Muscle layer of colon (tissue), 2 donors: ENCODE measurements around the gene ZHX3.

Experiments used
- H3K27ac ChIP-seq: one replicate; pipeline ENCODE4 v1.7.0; 2013; ENCODE audit warnings: low read depth, mild to moderate bottlenecking, low read length, moderate library complexity
- H3K27me3 ChIP-seq, 2 donors: one replicate each; pipeline ENCODE4 v1.7.0; 2013; ENCODE audit warnings: low read length in 2 of 2, mild to moderate bottlenecking in 2 of 2; ENCODE audit not compliant: insufficient read depth in 2 of 2, control insufficient read depth in 1 of 2
- H3K36me3 ChIP-seq: one replicate; pipeline ENCODE4 v1.7.0; 2013; ENCODE audit warnings: mild to moderate bottlenecking, low read length; ENCODE audit not compliant: insufficient read depth
- H3K4me1 ChIP-seq: one replicate; pipeline ENCODE4 v1.7.0; 2013; ENCODE audit warnings: mild to moderate bottlenecking, low read length; ENCODE audit not compliant: insufficient read depth
- H3K4me3 ChIP-seq, 2 donors: one replicate each; pipeline ENCODE4 v1.7.0; 2013; ENCODE audit warnings: low read length in 2 of 2, low read depth in 1 of 2, mild to moderate bottlenecking in 1 of 2, moderate library complexity in 1 of 2
- H3K9ac ChIP-seq: one replicate; pipeline ENCODE4 v1.7.0; 2013; ENCODE audit warnings: low read length
- H3K9me3 ChIP-seq: one replicate; pipeline ENCODE4 v1.7.0; 2013; ENCODE audit warnings: mild to moderate bottlenecking, low read length
- donor health status: abdominal sarcoma.
- donor health status: Adenocarcinoma of cecum.

The ZHX3 gene, protein sequence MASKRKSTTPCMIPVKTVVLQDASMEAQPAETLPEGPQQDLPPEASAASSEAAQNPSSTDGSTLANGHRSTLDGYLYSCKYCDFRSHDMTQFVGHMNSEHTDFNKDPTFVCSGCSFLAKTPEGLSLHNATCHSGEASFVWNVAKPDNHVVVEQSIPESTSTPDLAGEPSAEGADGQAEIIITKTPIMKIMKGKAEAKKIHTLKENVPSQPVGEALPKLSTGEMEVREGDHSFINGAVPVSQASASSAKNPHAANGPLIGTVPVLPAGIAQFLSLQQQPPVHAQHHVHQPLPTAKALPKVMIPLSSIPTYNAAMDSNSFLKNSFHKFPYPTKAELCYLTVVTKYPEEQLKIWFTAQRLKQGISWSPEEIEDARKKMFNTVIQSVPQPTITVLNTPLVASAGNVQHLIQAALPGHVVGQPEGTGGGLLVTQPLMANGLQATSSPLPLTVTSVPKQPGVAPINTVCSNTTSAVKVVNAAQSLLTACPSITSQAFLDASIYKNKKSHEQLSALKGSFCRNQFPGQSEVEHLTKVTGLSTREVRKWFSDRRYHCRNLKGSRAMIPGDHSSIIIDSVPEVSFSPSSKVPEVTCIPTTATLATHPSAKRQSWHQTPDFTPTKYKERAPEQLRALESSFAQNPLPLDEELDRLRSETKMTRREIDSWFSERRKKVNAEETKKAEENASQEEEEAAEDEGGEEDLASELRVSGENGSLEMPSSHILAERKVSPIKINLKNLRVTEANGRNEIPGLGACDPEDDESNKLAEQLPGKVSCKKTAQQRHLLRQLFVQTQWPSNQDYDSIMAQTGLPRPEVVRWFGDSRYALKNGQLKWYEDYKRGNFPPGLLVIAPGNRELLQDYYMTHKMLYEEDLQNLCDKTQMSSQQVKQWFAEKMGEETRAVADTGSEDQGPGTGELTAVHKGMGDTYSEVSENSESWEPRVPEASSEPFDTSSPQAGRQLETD

DNA sequence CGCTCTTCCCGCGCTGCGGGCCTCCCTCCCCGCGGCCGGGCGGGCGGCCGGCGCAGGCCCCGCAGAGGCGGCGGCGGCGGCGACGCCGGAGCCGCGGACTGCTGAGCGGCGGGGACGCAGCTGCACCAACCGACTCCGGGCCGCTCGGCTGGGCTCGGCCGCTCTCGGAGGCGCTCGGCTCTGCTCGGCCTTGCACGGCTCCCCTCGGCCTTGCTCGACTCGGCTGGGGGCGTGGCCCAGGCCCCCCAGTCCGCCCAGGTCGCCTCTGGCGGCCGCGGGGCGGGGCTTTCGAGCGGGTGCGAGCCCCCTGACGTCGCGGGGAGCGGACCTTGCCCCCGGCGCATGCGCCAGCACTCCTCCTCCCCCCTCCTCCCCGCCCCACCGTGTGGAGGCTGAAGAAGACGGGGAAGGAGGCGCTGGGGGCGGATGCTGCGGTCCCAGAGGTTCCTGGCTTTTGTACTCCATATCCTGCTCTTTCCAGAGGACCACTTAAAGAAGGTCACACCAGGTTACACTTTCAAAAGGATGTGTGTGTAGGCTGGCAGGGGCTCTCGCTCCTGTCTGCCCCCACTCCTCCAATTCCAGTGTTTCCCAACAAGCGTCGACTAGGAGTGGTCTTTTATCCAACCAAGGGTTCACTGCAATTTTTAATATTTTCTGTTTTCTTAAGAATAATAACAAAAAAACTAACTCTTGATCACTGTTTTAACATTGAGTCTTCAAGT is at the start of gene ZHX3:
Gene ZHX3 (minus strand): TSS at position 186 of the 725 bp plus-strand sequence. CDS start 112,815 bp downstream, outside the sequence.
- H3K36me3 ChIP-seq = no peaks in the 10 kb centered on the region
- H3K4me1 ChIP-seq = peaks cover 21% of the 10 kb centered on the region
- peak within 1 kb of the TSS; percentile 85 for H3K27ac ChIP-seq
- no peaks in the 10 kb centered on the region for H3K27me3 ChIP-seq
- peak within 1 kb of the TSS; percentile 67 to 71 for H3K4me3 ChIP-seq
- peak within 1 kb of the TSS; percentile 30 for H3K9ac ChIP-seq
- no peaks in the 10 kb centered on the region for H3K9me3 ChIP-seq

DNA sequence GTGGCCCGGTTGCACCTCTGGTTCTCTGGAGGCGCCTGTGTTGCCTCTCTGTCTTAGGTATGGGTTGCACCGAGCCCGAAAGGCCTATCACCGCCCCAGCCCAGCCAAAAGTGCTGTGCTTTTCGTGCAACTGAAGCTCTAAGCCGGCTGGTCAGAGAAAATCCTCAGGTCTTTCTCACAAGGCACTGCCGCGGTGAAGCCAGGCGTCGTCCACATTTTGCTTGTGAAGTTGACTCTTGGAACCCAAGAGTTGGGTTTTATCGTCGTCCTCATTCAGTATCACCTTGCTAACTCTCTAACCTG is 49.8 kb upstream of the ZHX3 start:
- H3K9ac ChIP-seq = no peak overlapping the region
- H3K9me3 ChIP-seq = no peaks in the 10 kb centered on the region
- H3K4me3 ChIP-seq = no peak overlapping the region
- H3K4me1 ChIP-seq = peaks cover 8% of the 10 kb centered on the region
- peaks cover 7 to 40% of the 10 kb centered on the region in 2 donors for H3K27me3 ChIP-seq
- H3K36me3 ChIP-seq = no peaks in the 10 kb centered on the region
- H3K27ac ChIP-seq = no peak overlapping the region

DNA sequence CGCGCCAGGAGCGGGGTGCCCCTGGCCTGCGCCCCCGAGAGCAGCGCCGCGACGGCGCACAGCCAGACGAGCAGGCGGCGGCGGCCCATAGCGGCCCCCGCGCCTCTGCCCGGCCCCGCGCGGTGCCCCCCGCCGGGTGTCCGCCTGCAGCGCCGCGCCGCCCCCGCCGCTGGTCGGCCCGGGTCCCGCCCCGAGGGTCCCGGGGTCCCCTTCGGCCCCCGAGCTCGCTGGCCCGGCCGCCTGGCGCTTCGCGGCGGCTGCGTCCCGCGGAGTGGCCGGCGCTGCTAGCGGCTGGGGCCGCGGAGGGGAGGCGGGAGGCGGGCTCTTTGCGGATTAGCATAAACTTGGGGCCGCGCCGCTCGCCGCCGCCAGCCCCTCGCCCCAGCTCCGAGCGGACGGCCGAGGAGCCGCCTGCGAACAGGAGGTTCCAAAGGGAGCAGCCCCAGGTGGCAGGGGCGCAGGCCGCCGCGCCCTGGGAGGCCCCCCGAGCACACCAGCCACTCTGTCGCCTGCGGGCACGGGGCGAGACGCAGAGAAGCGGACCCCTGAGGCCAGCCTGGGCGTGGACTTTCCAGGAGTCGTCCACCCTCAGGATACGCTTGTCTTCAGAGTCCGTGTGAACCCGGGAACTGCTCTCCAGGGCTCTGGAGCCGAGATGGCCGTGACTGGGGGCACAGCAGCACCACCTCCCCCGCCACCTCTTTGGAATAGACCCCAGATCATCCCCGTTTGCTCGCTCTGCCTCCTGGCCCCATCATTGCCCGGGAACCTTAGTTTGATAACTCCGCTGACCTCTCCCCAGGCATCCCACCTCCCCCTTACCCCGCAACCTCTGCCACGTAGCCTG is 49.2 kb upstream of the ZHX3 start, which contains the start of gene EMILIN3:
Gene EMILIN3 (minus strand): TSS at position 273 of the 847 bp plus-strand sequence. CDS start 184 bp downstream, at position 89.
- Histone ChIP-seq H3K36me3 (no peaks in the 10 kb centered on the region), H3K27me3 (peaks cover 7 to 40% of the 10 kb centered on the region in 2 donors), H3K4me1 (peaks cover 8% of the 10 kb centered on the region), H3K4me3 (peak within 1 kb of the TSS in 1 of 2 donors; percentile 11), H3K27ac (no peak within 1 kb of the TSS), H3K9ac (no peak within 1 kb of the TSS), H3K9me3 (no peaks in the 10 kb centered on the region)

DNA sequence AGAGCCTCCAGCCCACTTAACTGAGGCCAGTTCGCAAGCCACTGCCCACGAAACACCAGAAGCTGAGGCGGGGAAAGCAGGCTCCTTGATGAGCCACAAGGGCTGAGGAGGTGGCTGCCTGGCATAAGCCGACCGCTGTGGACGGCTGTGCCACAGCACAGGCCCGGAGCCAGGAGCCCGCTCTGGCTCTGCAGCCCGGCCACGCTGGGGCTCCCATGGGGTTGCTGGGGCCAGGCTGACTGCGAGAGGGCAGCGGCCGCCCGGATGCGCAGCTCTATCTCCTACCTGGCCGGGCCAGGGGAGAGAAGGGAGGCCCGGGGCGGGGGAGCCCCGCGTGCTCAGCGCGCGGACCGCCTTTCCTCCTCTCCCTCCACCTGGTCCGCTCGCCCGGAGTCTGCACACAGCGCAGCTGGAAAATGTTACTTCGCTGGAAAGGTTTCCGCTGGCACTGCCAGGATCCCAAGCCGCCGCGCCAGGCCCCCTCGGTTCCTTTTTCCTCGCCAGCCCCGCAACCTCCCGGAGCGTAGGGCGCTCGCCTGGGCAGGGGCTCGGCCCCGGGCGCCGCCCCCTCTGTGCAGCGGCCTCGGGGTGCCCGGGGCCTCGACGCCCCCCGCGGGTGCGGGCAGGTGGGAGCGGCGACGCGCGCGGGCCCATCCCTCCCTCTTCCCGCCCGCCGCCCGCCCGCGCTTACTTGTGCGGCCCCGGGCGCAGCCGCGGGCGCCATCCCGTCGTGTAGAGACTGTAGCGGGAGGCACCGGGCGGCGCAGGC is 48.4 kb upstream of the ZHX3 start:
- Histone ChIP-seq H3K4me1 (peaks cover 8% of the 10 kb centered on the region), H3K27me3 (peaks cover 7 to 40% of the 10 kb centered on the region in 2 donors), H3K4me3 (peak overlapping the region in 1 of 2 donors; percentile 11), H3K9me3 (no peaks in the 10 kb centered on the region), H3K27ac (no peak overlapping the region), H3K9ac (no peak overlapping the region), H3K36me3 (no peaks in the 10 kb centered on the region)

DNA sequence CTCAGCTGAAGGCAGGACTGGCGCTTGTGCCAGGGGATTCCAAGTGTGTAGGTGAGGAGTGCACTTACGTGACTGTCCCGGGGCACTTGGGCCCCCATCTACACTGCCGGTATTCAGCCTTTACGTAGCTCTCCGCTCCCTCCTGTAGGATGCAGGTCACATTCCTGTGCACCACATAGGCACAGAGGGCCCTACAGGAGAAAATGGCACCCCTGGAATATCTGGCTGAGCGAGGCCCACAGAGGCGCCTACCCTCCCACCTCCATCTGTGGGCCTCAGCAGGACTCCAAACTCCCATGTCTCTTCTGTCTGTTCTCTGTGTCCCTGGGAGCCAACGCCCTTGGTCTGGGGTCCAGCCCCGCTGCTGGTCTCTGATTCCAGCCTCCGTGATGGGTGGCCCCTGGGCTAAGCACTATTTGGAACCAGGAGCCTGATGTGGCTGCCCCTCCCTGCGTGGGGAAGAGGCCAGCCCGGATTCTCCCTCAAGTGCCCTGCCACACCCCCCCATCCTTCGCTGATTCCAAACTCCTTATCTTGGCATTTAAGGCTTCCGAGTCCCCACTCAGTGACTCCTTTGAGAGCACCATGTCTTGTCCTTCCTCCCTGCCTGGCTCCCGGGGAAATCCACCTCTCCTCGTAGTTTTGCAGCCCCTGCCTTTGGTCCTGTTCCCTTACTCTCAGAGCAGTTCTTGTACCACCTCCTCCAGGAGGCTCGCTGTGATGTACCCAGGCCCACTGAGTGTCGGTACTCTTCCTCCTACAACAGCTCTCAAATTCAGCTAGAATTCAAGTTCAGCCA is 47.6 kb upstream of the ZHX3 start:
- Histone ChIP-seq H3K27ac (no peak overlapping the region), H3K36me3 (no peaks in the 10 kb centered on the region), H3K4me3 (no peak overlapping the region), H3K27me3 (peaks cover 7 to 40% of the 10 kb centered on the region in 2 donors), H3K4me1 (peaks cover 8% of the 10 kb centered on the region), H3K9ac (no peak overlapping the region), H3K9me3 (no peaks in the 10 kb centered on the region)

DNA sequence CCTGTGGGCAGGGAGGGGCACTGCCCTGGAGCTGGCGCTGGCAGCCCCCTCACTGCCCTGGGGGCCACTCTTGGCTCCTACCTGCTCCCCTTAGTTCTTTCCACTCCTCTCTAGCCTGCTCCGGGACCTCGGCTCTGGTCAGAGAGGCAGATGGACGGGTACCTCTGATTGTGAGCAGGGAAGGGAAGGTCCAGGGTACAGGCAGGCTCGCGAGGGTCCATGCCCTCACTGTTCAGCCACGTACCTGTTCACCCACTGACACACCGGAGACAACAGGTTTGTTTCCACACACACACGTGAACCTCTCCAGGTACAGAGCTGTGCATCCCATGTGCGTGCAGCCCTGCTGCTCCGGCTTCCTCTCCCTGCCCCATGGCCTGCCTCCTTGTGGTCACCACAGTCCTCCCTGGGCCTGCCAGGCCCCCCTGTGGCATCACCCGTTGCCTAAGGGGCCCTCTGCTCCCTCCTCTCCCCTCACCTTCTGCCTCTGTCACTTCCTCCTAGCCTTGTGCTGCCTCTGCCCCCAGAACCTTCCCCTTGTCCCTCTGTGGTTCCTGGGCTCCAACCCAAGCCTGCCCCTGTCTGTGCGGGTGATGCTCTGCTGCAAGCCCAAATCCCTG is 46.8 kb upstream of the ZHX3 start:
- Histone ChIP-seq H3K27ac (no peak overlapping the region), H3K36me3 (no peaks in the 10 kb centered on the region), H3K4me3 (no peak overlapping the region), H3K4me1 (peaks cover 8% of the 10 kb centered on the region), H3K9me3 (no peaks in the 10 kb centered on the region), H3K9ac (no peak overlapping the region), H3K27me3 (peaks cover 7 to 40% of the 10 kb centered on the region in 2 donors)

DNA sequence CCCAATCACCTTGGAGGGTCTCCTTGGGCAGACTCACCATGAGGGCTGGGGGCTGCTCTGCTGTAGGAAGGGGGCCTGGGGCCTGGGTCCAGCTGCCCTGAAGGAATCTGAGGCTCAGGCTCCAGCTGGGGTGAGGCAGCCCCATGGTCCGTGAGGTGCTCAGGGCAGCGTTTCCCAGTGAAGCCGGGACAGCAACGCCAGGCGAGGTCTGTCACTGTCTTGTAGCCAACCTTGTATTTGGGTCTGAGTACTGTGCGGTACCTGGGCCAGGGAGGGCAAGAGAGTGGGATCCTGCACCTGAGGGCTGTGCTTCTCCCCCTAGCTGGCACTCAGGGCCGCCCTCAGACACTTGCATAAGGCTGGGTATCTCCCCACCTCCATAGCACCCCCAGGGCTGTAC is 46.1 kb upstream of the ZHX3 start:
- Histone ChIP-seq H3K36me3 (no peaks in the 10 kb centered on the region), H3K9ac (no peak overlapping the region), H3K4me3 (no peak overlapping the region), H3K9me3 (no peaks in the 10 kb centered on the region), H3K4me1 (peaks cover 8% of the 10 kb centered on the region), H3K27ac (no peak overlapping the region), H3K27me3 (peaks cover 7 to 40% of the 10 kb centered on the region in 2 donors)

DNA sequence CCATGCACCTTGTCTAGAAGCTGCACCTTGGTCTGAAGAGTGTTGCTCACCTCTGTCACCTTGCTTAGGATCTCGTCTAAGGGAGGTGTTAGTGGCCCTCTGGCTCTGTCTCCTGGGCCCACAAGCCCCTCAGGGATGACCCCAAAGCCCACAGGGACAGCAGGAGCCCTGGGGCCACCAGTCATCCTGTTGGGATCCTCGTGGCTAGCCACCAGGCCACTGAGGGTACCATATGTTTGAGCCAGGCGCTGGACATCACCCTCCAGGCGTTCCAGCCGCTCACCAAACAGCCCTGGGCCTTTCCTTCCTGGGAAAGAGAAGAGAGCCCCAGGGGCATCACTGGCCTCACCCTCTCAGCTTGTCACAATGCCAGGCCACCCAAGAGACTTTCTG is 45.2 kb upstream of the ZHX3 start:
- peaks cover 8% of the 10 kb centered on the region for H3K4me1 ChIP-seq
- no peak overlapping the region for H3K9ac ChIP-seq

More for the DNA sequence above, 45.2 kb upstream of the ZHX3 start:
- Histone ChIP-seq H3K27me3 (peaks cover 7 to 40% of the 10 kb centered on the region in 2 donors), H3K36me3 (no peaks in the 10 kb centered on the region), H3K27ac (no peak overlapping the region), H3K4me3 (no peak overlapping the region), H3K9me3 (no peaks in the 10 kb centered on the region)
